Activated CD8-positive, alpha-beta T cell treated with anti-CD3 and anti-CD28 coated beads, Interleukin-2, amount 10 ng/mL, durations not matched to agents 7 days and 5 days (primary cell): ENCODE results near the gene FSIP1. TPM values are rescaled to one million over a fixed set of nuclear protein-coding genes. Genes with fewer than 3 reads are reported as not detected.

ENCODE experiments used
- ATAC-seq: fragments of 150-1000 bp; cut with Tn5 transposase; one replicate; pipeline ENCODE4 v1.10.0; 2021; ENCODE audit warnings: moderate library complexity
- CTCF ChIA-PET: fragments of 350-600 bp; sonication (Branson Sonifier 250); formaldehyde crosslinking; loops from one replicate; lab custom pipeline; 2021; ENCODE audit warnings: antibody characterized with exemption; lab: Charles Lee
- POLR2A ChIA-PET: fragments of 350-600 bp; sonication (Branson Sonifier 250); formaldehyde crosslinking; loops from one replicate; lab custom pipeline; 2021; ENCODE audit warnings: antibody characterized with exemption; lab: Charles Lee
- DNase-seq: peaks from one replicate; pipeline ENCODE4 v3.0.0-alpha.2; 2020
- H3K27ac Mint-ChIP-seq: one replicate; pipeline ENCODE4 v1.8.0; 2021; ENCODE audit warnings: mild to moderate bottlenecking, mixed read lengths
- H3K27me3 Mint-ChIP-seq: one replicate; pipeline ENCODE4 v1.8.0; 2021; ENCODE audit warnings: low read depth, mixed read lengths
- H3K36me3 Mint-ChIP-seq: one replicate; pipeline ENCODE4 v1.8.0; 2021; ENCODE audit warnings: low read depth, mixed read lengths
- H3K4me1 Mint-ChIP-seq: one replicate; pipeline ENCODE4 v1.8.0; 2021; ENCODE audit warnings: low read depth, mixed read lengths
- H3K4me3 Mint-ChIP-seq: one replicate; pipeline ENCODE4 v1.8.0; 2021; ENCODE audit warnings: mild to moderate bottlenecking, mixed read lengths
- H3K9me3 Mint-ChIP-seq: one replicate; pipeline ENCODE4 v1.8.0; 2022; ENCODE audit warnings: mixed read lengths; ENCODE audit not compliant: insufficient read depth
- total RNA-seq, 2 experiments: library from RNA; stranded (reverse); gene quantifications; one replicate each; pipeline ENCODE4 v1.2.3, GENCODE V29; 2021

Gene FSIP1
- total RNA-seq, 2 experiments from 2014 or later: 0.73 to 1.0 TPM

DNA sequence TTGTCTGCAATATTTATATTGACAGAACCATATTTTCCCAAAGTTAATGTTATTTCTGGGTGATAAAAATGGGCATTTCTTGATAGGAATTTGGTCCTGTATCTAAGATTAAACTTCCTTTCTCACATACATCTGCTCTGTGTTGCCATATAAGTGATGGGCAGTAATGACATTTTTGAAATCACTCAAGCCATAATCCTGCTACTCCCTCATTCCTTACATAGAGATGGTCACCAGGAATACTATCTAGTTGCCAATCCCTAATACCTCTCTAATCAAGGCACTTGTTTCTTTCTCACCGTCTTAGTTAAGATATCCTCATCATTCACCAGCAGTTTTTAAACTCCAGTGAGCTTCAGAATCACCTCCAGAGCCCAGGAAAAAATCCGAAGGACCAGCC, 68.4 kb downstream of the FSIP1 start:
- H3K27me3 Mint-ChIP-seq: peaks cover 2% of the 10 kb centered on the region
- no peaks in the 10 kb centered on the region for H3K4me1 Mint-ChIP-seq
- H3K9me3 Mint-ChIP-seq: no peaks in the 10 kb centered on the region
- no peak overlapping the region for H3K27ac Mint-ChIP-seq
- no peaks in the 10 kb centered on the region for H3K36me3 Mint-ChIP-seq
- DNase-seq (no peak), ATAC-seq (no peak)
- no peak overlapping the region for H3K4me3 Mint-ChIP-seq
- ChIA-PET CTCF (interaction anchor here (2.3 to 3.0 kb wide), 2 partner anchors 43 to 131 kb away, joined by 6 to 8 read pairs; no protein-coding TSS in a partner anchor), POLR2A (no interaction called here)

GRCh38 chr15:39713846-39714245, 68.8 kb downstream of the FSIP1 start:
- H3K4me3 Mint-ChIP-seq: no peak overlapping the region
- ChIA-PET CTCF (interaction anchor here (2.3 to 3.0 kb wide), 2 partner anchors 43 to 131 kb away, joined by 6 to 8 read pairs; no protein-coding TSS in a partner anchor), POLR2A (no interaction called here)
- no peaks in the 10 kb centered on the region for H3K27me3 Mint-ChIP-seq
- DNase-seq (no peak), ATAC-seq (no peak)
- no peaks in the 10 kb centered on the region for H3K9me3 Mint-ChIP-seq
- no peaks in the 10 kb centered on the region for H3K36me3 Mint-ChIP-seq
- H3K4me1 Mint-ChIP-seq: no peaks in the 10 kb centered on the region
- H3K27ac Mint-ChIP-seq: no peak overlapping the region

DNA sequence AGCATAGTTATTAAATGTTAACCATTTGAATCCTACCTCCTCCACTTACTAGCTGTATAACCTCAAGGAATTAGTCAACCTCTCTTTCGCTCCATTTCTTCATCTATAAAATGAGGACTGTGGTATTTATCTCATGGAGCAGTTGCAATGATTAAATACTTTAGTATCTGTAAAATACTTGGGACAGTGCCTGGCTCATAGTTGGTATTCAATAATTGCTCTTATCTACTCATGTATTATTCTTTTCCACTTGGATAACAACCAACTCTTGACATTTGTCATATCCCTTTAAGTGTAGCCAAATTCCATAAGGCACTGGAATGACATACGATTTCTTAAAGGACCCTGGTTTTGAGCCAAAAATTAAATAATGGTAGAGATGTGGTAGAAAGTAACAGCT, 72.0 kb downstream of the FSIP1 start:
- Mint-ChIP-seq H3K4me3 (no peak overlapping the region), H3K27me3 (no peaks in the 10 kb centered on the region), H3K9me3 (no peaks in the 10 kb centered on the region), H3K36me3 (no peaks in the 10 kb centered on the region), H3K4me1 (no peaks in the 10 kb centered on the region), H3K27ac (no peak overlapping the region)
- DNase-seq (no peak), ATAC-seq (no peak)
- CTCF ChIA-PET: interaction anchor here (1.0 to 1.1 kb wide), 2 partner anchors 24 to 25 kb away, joined by 3 read pairs; no protein-coding TSS in a partner anchor
- POLR2A ChIA-PET: no interaction called here

DNA sequence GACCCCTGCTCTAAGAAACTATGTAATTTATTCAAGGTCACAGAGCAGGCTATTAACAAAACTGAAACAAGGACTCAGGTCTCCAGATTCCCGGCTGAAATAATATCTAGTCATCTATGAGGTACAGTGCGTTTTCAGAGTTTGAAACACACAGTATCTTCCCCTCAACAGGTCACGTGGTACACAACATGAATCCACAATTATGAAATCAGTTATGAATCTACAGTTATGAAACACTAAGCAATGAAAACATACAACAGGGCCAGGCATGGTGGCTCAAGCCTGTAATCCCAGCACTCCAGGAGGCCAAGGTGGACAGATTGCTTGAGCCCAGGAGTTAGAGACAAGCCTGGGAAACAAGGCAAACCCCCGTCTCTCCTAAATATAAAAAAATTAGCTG, 72.7 kb downstream of the FSIP1 start:
- no peaks in the 10 kb centered on the region for H3K9me3 Mint-ChIP-seq
- CTCF ChIA-PET: interaction anchor here (1.0 to 1.1 kb wide), 2 partner anchors 23 to 24 kb away, joined by 3 read pairs; no protein-coding TSS in a partner anchor
- no peak overlapping the region for H3K4me3 Mint-ChIP-seq
- POLR2A ChIA-PET: no interaction called here
- ATAC-seq: no peak
- H3K4me1 Mint-ChIP-seq: no peaks in the 10 kb centered on the region
- no peaks in the 10 kb centered on the region for H3K36me3 Mint-ChIP-seq
- H3K27ac Mint-ChIP-seq: no peak overlapping the region
- no peaks in the 10 kb centered on the region for H3K27me3 Mint-ChIP-seq
- no peak for DNase-seq

DNA sequence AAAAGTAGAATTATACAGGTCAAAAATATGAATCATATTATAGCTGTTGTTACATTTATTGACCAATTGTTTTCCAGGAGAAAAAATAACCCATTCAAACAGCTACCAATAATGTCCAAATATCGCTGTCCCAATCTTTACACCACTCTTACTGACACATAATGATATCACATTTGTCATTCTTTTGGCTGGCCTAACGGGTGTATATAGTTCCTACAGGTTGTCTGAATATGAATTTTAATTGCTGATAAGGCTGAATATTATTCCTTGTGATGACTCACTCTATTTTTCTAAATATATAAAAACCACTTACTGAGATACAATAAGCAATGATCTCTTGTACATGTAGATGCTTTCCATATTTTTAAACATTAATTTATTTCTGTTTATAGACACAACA, 76.4 kb downstream of the FSIP1 start:
- H3K27me3 Mint-ChIP-seq: no peaks in the 10 kb centered on the region
- no peak overlapping the region for H3K4me3 Mint-ChIP-seq
- no peaks in the 10 kb centered on the region for H3K4me1 Mint-ChIP-seq
- no peak for ATAC-seq
- ChIA-PET CTCF (no interaction called here), POLR2A (no interaction called here)
- no peaks in the 10 kb centered on the region for H3K9me3 Mint-ChIP-seq
- no peak for DNase-seq
- H3K27ac Mint-ChIP-seq: no peak overlapping the region
- no peaks in the 10 kb centered on the region for H3K36me3 Mint-ChIP-seq

DNA sequence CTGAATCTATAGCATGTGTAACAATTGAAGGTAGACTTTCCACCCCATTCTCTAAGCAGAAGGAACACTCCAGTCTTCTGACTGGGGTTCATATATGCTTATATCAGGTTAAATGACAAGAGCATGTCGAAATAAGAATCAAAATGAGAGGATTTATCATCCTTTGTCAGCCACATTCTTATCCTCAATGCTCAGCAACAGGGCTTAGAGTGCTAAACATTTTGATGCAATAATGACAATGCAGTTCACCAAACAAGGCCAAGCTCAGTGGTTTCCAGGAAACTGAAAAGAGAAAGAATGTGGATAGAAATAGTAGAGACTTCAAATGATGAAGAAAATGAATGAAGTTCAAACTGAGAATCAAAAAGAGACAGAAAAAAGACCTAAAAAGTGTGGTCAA, 78.0 kb downstream of the FSIP1 start:
- ChIA-PET CTCF (interaction anchor here (0.7 to 1.0 kb wide), 2 partner anchors 12 to 52 kb away, joined by 3 to 6 read pairs; no protein-coding TSS in a partner anchor), POLR2A (no interaction called here)
- Mint-ChIP-seq H3K9me3 (no peaks in the 10 kb centered on the region), H3K36me3 (no peaks in the 10 kb centered on the region), H3K4me1 (no peaks in the 10 kb centered on the region), H3K4me3 (no peak overlapping the region), H3K27me3 (no peaks in the 10 kb centered on the region), H3K27ac (no peak overlapping the region)
- ATAC-seq (no peak), DNase-seq (no peak)

GRCh38 chr15:39704235-39704634, 78.4 kb downstream of the FSIP1 start:
- CTCF ChIA-PET: interaction anchor here (0.7 to 1.0 kb wide), 3 partner anchors 11 to 53 kb away, joined by 3 to 6 read pairs (median 3); no protein-coding TSS in a partner anchor
- Mint-ChIP-seq H3K9me3 (no peaks in the 10 kb centered on the region), H3K27me3 (no peaks in the 10 kb centered on the region), H3K4me3 (no peak overlapping the region), H3K36me3 (no peaks in the 10 kb centered on the region), H3K4me1 (no peaks in the 10 kb centered on the region), H3K27ac (no peak overlapping the region)
- POLR2A ChIA-PET: no interaction called here
- no peak for ATAC-seq
- no peak for DNase-seq

DNA sequence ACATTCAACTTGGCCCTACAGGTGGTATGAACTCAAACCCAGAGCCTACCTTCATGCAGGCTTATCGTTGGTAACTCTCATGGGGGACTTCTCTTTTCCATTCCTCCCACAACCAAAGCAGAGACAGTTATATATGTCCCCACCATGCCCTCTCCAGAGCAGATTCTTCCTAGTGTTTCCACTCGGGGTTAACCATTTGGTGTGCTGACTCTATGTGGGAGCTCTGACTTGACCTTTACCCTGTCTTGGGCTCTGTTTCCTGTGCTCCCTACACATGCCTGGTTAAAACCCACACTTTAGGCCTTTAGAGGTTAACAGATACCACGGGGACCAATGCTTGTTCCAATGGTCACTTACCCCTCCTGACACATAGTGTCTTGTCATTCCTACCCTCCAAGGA, 80.7 kb downstream of the FSIP1 start:
- POLR2A ChIA-PET: no interaction called here
- CTCF ChIA-PET: interaction anchor here (0.9 to 2.1 kb wide), 4 partner anchors 9 to 57 kb away, joined by 3 to 12 read pairs (median 4); no protein-coding TSS in a partner anchor
- Mint-ChIP-seq H3K27ac (no peak overlapping the region), H3K4me3 (no peak overlapping the region), H3K9me3 (no peaks in the 10 kb centered on the region), H3K27me3 (no peaks in the 10 kb centered on the region), H3K36me3 (no peaks in the 10 kb centered on the region), H3K4me1 (no peaks in the 10 kb centered on the region)
- no peak for ATAC-seq
- DNase-seq: no peak

- H3K36me3 Mint-ChIP-seq: no peaks in the 10 kb centered on the region
- ChIA-PET CTCF (interaction anchor here (1.3 to 2.1 kb wide), 2 partner anchors 14 to 20 kb away, joined by 3 to 12 read pairs; no protein-coding TSS in a partner anchor), POLR2A (interaction anchor here (0.5 kb wide), 1 partner anchor 56 kb away, joined by 3 read pairs; no protein-coding TSS in a partner anchor)
- no peak overlapping the region for H3K27ac Mint-ChIP-seq
- peaks cover 4% of the 10 kb centered on the region for H3K27me3 Mint-ChIP-seq
- ATAC-seq: no peak
- no peaks in the 10 kb centered on the region for H3K4me1 Mint-ChIP-seq
- no peak overlapping the region for H3K4me3 Mint-ChIP-seq
- H3K9me3 Mint-ChIP-seq: no peaks in the 10 kb centered on the region
- DNase-seq: no peak
Measured at GRCh38 chr15:39700375-39700700, 82.3 kb downstream of the FSIP1 start.

DNA sequence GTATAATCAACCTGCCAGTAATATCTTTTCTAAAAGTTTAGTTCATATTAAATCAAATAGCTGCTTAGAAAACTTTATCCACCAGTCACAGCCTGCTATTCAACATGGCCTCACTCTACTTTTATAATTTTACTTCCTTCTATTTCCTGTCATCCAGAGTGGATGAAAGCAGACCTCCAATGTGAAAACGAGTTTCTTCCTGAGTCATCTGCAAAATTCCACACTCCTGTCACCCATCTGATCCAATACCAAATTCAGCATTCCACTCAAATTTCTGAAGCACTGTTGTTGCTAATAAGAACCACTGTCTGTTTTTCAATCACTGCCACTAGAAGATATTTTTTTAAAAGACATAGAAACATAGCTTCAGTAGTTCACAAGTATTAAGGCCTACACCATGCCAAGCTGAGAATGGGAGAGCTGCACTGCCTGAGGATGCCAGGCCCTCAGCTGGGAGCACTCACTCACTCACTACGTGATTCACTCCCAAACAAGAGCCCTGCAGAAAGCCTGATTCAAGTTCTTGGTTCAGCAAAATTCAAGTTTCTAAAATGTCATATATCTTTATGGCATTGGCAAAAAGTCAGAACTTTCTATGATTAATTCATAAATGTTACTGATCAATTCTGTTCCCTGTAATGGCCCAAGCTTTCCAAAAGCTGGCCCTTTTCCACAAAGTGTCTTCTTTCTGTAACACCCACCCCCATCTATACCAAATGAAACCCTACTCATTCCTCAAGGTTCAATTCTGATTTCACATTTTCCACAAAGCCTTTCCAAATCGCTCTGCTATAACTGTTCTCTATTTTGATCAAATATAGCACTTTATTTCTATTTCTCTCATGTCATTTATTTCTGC, 82.9 kb downstream of the FSIP1 start:
- DNase-seq (no peak), ATAC-seq (no peak)
- Mint-ChIP-seq H3K4me3 (no peak overlapping the region), H3K4me1 (no peaks in the 10 kb centered on the region), H3K27ac (no peak overlapping the region), H3K27me3 (peaks cover 6% of the 10 kb centered on the region), H3K9me3 (no peaks in the 10 kb centered on the region), H3K36me3 (no peaks in the 10 kb centered on the region)
- ChIA-PET POLR2A (interaction anchor here (0.6 kb wide), 1 partner anchor 575 kb away, joined by 3 read pairs; no protein-coding TSS in a partner anchor), CTCF (interaction anchor here (0.8 to 1.3 kb wide), 2 partner anchors 10 to 21 kb away, joined by 3 read pairs; no protein-coding TSS in a partner anchor)

DNA sequence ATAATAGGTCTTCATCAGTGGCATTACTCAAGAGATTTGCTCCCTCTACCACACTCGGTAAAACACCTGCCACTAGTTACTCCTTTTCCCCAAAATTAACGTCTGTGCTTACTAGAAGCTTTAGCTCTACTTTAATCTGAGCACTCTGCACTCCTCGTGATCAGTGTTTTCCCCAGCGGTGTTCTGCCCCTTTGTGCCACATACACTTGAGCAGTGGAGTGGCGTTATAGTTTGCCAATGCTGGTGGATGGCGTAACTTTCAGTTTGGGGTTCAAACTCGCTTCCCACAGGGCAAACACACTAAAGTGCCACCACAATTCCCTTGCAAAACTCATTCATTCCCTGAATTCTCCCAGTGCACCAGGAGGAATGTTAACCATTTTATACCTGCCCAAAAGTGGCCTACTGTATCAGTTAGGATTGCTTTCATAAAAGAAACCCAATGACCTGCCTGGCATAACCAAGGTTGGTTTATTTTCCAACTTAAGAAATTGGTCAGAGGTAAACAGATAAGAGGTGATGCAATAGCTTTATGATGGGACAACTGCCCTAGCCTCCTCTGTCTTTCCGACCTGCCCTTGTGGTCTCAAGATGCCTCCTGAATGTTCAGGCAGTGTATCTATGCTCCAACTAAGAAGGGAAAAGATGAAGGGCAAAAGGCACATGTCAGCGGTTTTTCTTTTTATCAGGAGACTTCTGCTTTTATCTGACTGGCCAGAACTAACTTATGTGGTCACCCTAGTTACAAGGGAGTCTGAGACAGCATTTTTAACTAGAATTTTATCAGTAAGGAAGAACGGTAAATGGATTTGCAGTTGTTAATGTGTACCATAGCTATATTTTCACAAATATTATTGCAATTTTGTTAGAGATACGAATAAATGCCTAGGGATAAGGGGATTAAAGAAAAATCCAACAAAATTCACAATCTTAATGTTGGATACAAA, 83.9 kb downstream of the FSIP1 start:
- Mint-ChIP-seq H3K9me3 (no peaks in the 10 kb centered on the region), H3K27ac (no peak overlapping the region), H3K4me3 (no peak overlapping the region), H3K36me3 (no peaks in the 10 kb centered on the region), H3K4me1 (no peaks in the 10 kb centered on the region), H3K27me3 (peaks cover 6% of the 10 kb centered on the region)
- DNase-seq (no peak), ATAC-seq (no peak)
- ChIA-PET POLR2A (interaction anchor here (0.6 kb wide), 1 partner anchor 574 kb away, joined by 3 read pairs; no protein-coding TSS in a partner anchor), CTCF (interaction anchor here (0.8 kb wide), 1 partner anchor 9 kb away, joined by 3 read pairs; no protein-coding TSS in a partner anchor)
